HL-60 (cell line): ENCODE data around the gene DNALI1.
"Not testable (repeated sequence)": the region's sequence is repeated elsewhere in the genome, so short reads cannot be mapped to it uniquely, and the experiment has no call there.

Experiments used
- DNase-seq, 2 experiments: peaks; one replicate each; pipeline ENCODE4 v3.0.0-alpha.2; 2010 to 2020; ENCODE audit warnings: low read depth in 1 of 2, low spot score in 1 of 2
- H3K27ac ChIP-seq: fragments of 250-450 bp; sonication (Bioruptor Pico); replicated peaks from 2 replicates; pipeline ENCODE4 v1.5.1; 2020; ENCODE audit warnings: mild to moderate bottlenecking, moderate library complexity
- H3K27me3 ChIP-seq: fragments of 250-450 bp; sonication (Bioruptor Pico); 2 replicates; pipeline ENCODE4 v1.5.1; 2021; ENCODE audit warnings: mild to moderate bottlenecking, moderate library complexity; ENCODE audit not compliant: insufficient read depth, poor library complexity, severe bottlenecking
- H3K4me3 ChIP-seq: replicated peaks from 2 replicates; pipeline ENCODE4 v1.5.1; 2011; ENCODE audit warnings: mild to moderate bottlenecking, control low read depth, low read length; ENCODE audit not compliant: insufficient read depth
- GABPA ChIP-seq: IDR thresholded peaks from 2 replicates; pipeline ENCODE4 v1.6.1; 2012; ENCODE audit warnings: low read depth
- POLR2AphosphoS5 ChIP-seq: IDR thresholded peaks from 2 replicates; pipeline ENCODE4 v1.6.1; 2012; ENCODE audit warnings: low read depth
- SPI1 ChIP-seq: IDR thresholded peaks from 2 replicates; pipeline ENCODE4 v1.6.1; 2012; ENCODE audit warnings: low read depth, mild to moderate bottlenecking, borderline replicate concordance
- TF ChIP-seq, protein P1 (sequence below): IDR thresholded peaks from 2 replicates; pipeline ENCODE4 v1.6.1; 2012; ENCODE audit warnings: low read depth; ENCODE audit not compliant: insufficient replicate concordance
- TF ChIP-seq, protein P2 (sequence below): IDR thresholded peaks from one replicate; pipeline ENCODE4 v1.5.1; 2011; ENCODE audit warnings: low read length, control low read depth, inconsistent platforms; ENCODE audit not compliant: insufficient read depth

The DNALI1 gene

DNA sequence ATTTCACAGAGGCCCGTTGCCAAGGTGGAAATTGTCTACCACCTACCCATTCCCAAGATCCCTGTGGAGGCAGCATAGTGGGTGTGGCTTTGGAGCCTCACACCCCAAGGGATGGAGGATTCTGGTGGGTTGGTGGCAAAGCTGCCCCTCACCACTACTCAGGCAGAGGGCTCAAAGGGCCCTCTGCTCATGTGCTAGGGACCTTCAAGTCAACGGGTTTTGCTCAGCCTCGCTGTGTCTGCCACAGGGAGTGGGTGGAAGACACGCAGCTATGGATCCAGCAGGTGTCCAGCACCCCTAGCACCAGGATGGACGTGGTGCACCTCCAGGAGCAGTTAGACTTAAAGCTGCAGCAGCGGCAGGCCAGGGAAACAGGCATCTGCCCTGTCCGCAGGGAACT lies 2.3 kb downstream of the DNALI1 start:
- TF ChIP-seq, protein P1, sequence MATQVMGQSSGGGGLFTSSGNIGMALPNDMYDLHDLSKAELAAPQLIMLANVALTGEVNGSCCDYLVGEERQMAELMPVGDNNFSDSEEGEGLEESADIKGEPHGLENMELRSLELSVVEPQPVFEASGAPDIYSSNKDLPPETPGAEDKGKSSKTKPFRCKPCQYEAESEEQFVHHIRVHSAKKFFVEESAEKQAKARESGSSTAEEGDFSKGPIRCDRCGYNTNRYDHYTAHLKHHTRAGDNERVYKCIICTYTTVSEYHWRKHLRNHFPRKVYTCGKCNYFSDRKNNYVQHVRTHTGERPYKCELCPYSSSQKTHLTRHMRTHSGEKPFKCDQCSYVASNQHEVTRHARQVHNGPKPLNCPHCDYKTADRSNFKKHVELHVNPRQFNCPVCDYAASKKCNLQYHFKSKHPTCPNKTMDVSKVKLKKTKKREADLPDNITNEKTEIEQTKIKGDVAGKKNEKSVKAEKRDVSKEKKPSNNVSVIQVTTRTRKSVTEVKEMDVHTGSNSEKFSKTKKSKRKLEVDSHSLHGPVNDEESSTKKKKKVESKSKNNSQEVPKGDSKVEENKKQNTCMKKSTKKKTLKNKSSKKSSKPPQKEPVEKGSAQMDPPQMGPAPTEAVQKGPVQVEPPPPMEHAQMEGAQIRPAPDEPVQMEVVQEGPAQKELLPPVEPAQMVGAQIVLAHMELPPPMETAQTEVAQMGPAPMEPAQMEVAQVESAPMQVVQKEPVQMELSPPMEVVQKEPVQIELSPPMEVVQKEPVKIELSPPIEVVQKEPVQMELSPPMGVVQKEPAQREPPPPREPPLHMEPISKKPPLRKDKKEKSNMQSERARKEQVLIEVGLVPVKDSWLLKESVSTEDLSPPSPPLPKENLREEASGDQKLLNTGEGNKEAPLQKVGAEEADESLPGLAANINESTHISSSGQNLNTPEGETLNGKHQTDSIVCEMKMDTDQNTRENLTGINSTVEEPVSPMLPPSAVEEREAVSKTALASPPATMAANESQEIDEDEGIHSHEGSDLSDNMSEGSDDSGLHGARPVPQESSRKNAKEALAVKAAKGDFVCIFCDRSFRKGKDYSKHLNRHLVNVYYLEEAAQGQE = no peak
- TF ChIP-seq, protein P2, sequence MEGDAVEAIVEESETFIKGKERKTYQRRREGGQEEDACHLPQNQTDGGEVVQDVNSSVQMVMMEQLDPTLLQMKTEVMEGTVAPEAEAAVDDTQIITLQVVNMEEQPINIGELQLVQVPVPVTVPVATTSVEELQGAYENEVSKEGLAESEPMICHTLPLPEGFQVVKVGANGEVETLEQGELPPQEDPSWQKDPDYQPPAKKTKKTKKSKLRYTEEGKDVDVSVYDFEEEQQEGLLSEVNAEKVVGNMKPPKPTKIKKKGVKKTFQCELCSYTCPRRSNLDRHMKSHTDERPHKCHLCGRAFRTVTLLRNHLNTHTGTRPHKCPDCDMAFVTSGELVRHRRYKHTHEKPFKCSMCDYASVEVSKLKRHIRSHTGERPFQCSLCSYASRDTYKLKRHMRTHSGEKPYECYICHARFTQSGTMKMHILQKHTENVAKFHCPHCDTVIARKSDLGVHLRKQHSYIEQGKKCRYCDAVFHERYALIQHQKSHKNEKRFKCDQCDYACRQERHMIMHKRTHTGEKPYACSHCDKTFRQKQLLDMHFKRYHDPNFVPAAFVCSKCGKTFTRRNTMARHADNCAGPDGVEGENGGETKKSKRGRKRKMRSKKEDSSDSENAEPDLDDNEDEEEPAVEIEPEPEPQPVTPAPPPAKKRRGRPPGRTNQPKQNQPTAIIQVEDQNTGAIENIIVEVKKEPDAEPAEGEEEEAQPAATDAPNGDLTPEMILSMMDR = no peak
- TF ChIP-seq GABPA (no peak), POLR2AphosphoS5 (no peak), SPI1 (no peak)
- no peak overlapping the region for H3K27ac ChIP-seq
- no peaks in the 10 kb centered on the region for H3K27me3 ChIP-seq
- DNase-seq = no peak
- H3K4me3 ChIP-seq = no peak overlapping the region

GRCh38 chr1:37559957-37560379 lies 3.2 kb downstream of the DNALI1 start:
- DNase-seq, H3K27me3 ChIP-seq, H3K4me3 ChIP-seq, H3K27ac ChIP-seq: not testable (repeated sequence)
- peak; percentile 23; the same call in 1 of the 2 replicates for TF ChIP-seq SPI1

DNA sequence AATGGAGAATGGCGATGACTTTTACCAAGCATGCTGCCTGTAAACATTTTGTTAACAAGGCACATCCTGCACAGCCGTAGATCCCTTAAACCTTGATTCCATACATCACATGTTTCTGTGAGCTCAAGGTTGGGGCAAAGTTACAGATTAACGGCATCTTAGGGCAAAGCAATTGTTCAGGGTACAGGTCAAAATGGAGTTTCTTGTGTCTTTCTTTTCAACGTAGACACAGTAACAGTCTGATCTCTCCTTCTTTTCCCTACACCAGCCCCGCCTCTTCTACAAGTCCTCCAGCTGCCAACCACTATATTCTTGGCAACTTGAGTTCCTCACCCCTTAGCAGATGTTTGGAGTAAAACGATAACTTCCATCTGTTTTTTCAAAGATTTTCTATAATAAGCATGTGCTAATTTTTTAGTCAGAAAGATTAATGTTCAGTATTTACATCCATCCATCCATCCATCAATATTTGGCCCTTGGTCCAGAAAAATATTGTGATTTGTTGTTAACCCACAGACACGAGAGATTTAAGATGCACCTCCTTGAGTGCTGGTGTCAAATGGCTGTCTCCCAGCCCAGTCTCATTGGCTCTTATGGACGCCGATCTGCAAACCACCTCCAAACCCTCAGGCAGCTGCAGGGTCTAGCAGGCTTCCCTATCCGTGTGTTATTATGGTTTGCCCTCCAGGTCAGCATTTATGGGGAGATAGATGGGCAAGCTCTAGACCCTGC lies 3.8 kb downstream of the DNALI1 start:
- TF ChIP-seq, protein P2 = no peak
- TF ChIP-seq GABPA = no peak
- no peak for TF ChIP-seq POLR2AphosphoS5
- TF ChIP-seq, protein P1 = no peak
- TF ChIP-seq SPI1 = no peak
- Histone ChIP-seq H3K4me3 (no peak overlapping the region), H3K27me3 (no peaks in the 10 kb centered on the region), H3K27ac (no peak overlapping the region)
- DNase-seq = no peak

- peak in 1 of 2 experiments; percentile 36 for DNase-seq
- H3K27me3 ChIP-seq = no peaks in the 10 kb centered on the region
- no peak overlapping the region for H3K27ac ChIP-seq
- TF ChIP-seq SPI1 (no peak), POLR2AphosphoS5 (no peak), GABPA (no peak)
- TF ChIP-seq, protein P1 = no peak
- TF ChIP-seq, protein P2 = peak; percentile 92
- no peak overlapping the region for H3K4me3 ChIP-seq
Observed at GRCh38 chr1:37561133-37562132, 4.7 kb downstream of the DNALI1 start.
